Fibroblast of villous mesenchyme (primary cell): ENCODE measurements around the gene ALAS1. TPM values are rescaled to one million over a fixed set of nuclear protein-coding genes. Genes with fewer than 3 reads are reported as not detected.

ENCODE experiments used
- DNase-seq: peaks from one replicate; pipeline ENCODE4 v3.0.0-alpha.2; 2010; ENCODE audit warnings: low read depth
- H3K4me3 ChIP-seq: 2 replicates; pipeline ENCODE4 v1.5.1; 2011; ENCODE audit warnings: low read depth, mild to moderate bottlenecking, low read length
- CTCF ChIP-seq: IDR thresholded peaks from 2 replicates; pipeline ENCODE4 v1.5.1; 2012; ENCODE audit warnings: low read depth, mild to moderate bottlenecking, low read length; ENCODE audit not compliant: insufficient read depth
- total RNA-seq: library from RNA; depleted of rRNA; stranded (reverse); fragments of >200 nt; gene quantifications from 2 replicates; pipeline ENCODE4 v1.2.3, GENCODE V29; 2012

ALAS1 gene
- total RNA-seq, 1 donor: 52.2 TPM

- no peak for TF ChIP-seq CTCF
- no peak for DNase-seq
- H3K4me3 ChIP-seq: no peak overlapping the region
Observed at GRCh38 chr3:52233968-52234367, 36.0 kb downstream of the ALAS1 start.

GRCh38 chr3:52234516-52235447 lies 36.8 kb downstream of the ALAS1 start:
- DNase-seq: no peak
- H3K4me3 ChIP-seq: no peak overlapping the region
- no peak for TF ChIP-seq CTCF

GRCh38 chr3:52236424-52236886 lies 38.5 kb downstream of the ALAS1 start:
- no peak for DNase-seq
- no peak overlapping the region for H3K4me3 ChIP-seq
- no peak for TF ChIP-seq CTCF

- TF ChIP-seq CTCF: no peak
- no peak for DNase-seq
- peak overlapping the region; percentile 80 for H3K4me3 ChIP-seq
Observed at GRCh38 chr3:52237006-52237656, 39.2 kb downstream of the ALAS1 start.

- peak; percentile 8 for TF ChIP-seq CTCF
- peak; percentile 87 for DNase-seq
- H3K4me3 ChIP-seq: peak overlapping the region; percentile 80
Observed at GRCh38 chr3:52237657-52238172, 39.8 kb downstream of the ALAS1 start.

- DNase-seq: no peak
- no peak for TF ChIP-seq CTCF
- H3K4me3 ChIP-seq: peak overlapping the region; percentile 80
Observed at GRCh38 chr3:52238193-52238760, 40.3 kb downstream of the ALAS1 start.
